ENCODE measurements around the gene SEPTIN8. TPM values are rescaled to one million over a fixed set of nuclear protein-coding genes. Genes with fewer than 3 reads are reported as not detected.

Gene SEPTIN8
- polyA plus RNA-seq, 2 of the 4 experiments (the other 2 are of a cell fraction), result 20.8 to 29.2 TPM

DNA sequence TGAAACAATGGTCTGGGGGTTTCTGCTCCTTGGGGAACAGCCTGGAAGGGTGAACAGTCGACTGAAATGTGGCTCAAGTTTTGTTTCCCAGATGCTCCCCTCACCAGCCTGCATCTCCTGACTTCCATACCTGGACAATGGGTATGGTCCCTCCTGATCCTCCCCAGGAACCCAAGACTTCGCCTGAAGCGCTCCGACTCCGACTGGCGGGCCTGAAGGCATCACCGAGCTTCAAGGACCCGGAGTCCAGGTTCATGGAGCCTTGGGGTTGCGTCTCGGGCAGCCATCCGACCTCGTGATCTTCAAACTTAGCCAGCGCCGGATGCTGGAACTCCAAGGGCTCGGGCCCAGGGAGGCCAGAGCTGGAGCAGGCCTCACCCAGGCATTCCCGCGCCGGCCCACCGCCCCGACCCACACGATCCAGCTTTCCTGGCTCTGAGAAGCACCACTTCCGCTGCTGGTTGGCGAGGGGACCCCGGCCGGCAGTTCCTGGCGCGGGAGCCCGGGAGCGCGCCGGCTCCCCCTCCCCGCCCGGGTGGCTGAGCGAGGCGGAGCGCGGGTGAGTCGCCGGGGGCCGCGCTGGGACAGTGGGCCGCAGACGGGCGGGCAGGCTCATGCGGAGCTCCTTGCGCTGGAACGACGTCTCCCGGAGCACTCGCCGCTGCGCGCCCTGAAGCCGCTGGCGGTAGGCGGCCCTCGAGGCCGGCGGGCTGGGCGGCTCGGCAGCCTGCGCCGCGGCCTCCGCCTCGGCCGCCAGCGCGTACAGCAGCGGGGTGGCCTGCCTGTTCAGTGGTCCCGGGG is 48.2 kb upstream of the SEPTIN8 start:
- ChIA-PET POLR2A (no interaction called here), CTCF (interaction anchor here (1.0 to 2.4 kb wide), 10 partner anchors 8 to 438 kb away, joined by 3 to 11 read pairs (median 4); partner anchors contain the start of gene CCNI2)
- Histone ChIP-seq H3K9me3 (no peaks in the 10 kb centered on the region), H3K4me2 (no peak overlapping the region), H3K27ac (no peak overlapping the region), H3K4me1 (peaks cover 3% of the 10 kb centered on the region; the same call in 1 of the 3 replicates), H3K4me3 (no peak overlapping the region)
- FAIRE-seq, result no peak
- no peak for DNase-seq (ENCODE audit: low read depth in 1 of 2, low spot score in 1 of 2)
- no peak for ATAC-seq
- TF ChIP-seq FOSB (CRISPR knock-in tag; IDR thresholded peaks at IDR 0.05), result no peak
- TF ChIP-seq, protein P1, sequence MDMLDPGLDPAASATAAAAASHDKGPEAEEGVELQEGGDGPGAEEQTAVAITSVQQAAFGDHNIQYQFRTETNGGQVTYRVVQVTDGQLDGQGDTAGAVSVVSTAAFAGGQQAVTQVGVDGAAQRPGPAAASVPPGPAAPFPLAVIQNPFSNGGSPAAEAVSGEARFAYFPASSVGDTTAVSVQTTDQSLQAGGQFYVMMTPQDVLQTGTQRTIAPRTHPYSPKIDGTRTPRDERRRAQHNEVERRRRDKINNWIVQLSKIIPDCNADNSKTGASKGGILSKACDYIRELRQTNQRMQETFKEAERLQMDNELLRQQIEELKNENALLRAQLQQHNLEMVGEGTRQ (IDR thresholded peaks at IDR 0.05), result no peak
- TF ChIP-seq RAD21 (conservative IDR thresholded peaks at IDR 0.05 in 1 of 2, IDR thresholded peaks at IDR 0.05 in 1 of 2), result no peak
- no peak for TF ChIP-seq KDM1A (IDR thresholded peaks at IDR 0.05; ENCODE audit: low read depth)
- TF ChIP-seq POLR2AphosphoS2 (conservative IDR thresholded peaks at IDR 0.05; ENCODE audit: low read length), result no peak
- TF ChIP-seq EHMT2 (IDR thresholded peaks at IDR 0.05; ENCODE audit: low read depth), result no peak
- TF ChIP-seq PBX3 (IDR thresholded peaks at IDR 0.05), result no peak
- TF ChIP-seq CTCF (IDR thresholded peaks at IDR 0.05), result no peak
- no peak for TF ChIP-seq ESRRA (IDR thresholded peaks at IDR 0.05; ENCODE audit: borderline replicate concordance, low read length)
- no peak for TF ChIP-seq HEYL (CRISPR knock-in tag; IDR thresholded peaks at IDR 0.05)
- TF ChIP-seq CEBPB (IDR thresholded peaks at IDR 0.05), result no peak
- no peak for TF ChIP-seq MAFK (IDR thresholded peaks at IDR 0.05; ENCODE audit: partially characterized antibody)
- TF ChIP-seq, protein P2, sequence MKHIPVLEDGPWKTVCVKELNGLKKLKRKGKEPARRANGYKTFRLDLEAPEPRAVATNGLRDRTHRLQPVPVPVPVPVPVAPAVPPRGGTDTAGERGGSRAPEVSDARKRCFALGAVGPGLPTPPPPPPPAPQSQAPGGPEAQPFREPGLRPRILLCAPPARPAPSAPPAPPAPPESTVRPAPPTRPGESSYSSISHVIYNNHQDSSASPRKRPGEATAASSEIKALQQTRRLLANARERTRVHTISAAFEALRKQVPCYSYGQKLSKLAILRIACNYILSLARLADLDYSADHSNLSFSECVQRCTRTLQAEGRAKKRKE (CRISPR knock-in tag; IDR thresholded peaks at IDR 0.05; ENCODE audit: low read depth), result no peak
- no peak for TF ChIP-seq ZFP36 (IDR thresholded peaks at IDR 0.05; ENCODE audit: borderline replicate concordance, partially characterized antibody)
- WGBS (ENCODE audit: missing lambda C conversion rate), result 85% methylated on average over 13 of the region's 71 CpGs

GRCh38 chr5:132824426-132824825 is 47.4 kb upstream of the SEPTIN8 start:
- ATAC-seq (no peak), FAIRE-seq (no peak), DNase-seq (ENCODE audit: low read depth in 1 of 2, low spot score in 1 of 2) (no peak)
- Histone ChIP-seq H3K27ac (no peak overlapping the region), H3K4me3 (no peak overlapping the region), H3K4me1 (peaks cover 4% of the 10 kb centered on the region; the same call in 1 of the 3 replicates), H3K4me2 (no peak overlapping the region), H3K9me3 (no peaks in the 10 kb centered on the region)
- 89% methylated on average over 3 of the region's 3 CpGs for WGBS (ENCODE audit: missing lambda C conversion rate)
- ChIA-PET CTCF (interaction anchor here (0.6 to 7.8 kb wide), 11 partner anchors 9 to 463 kb away, joined by 3 to 64 read pairs (median 6); partner anchors contain the start of genes CCNI2, GDF9 and UQCRQ), POLR2A (no interaction called here)
- TF ChIP-seq MAZ (IDR thresholded peaks at IDR 0.05; ENCODE audit: borderline replicate concordance, low read depth, low read length), result no peak

GRCh38 chr5:132823481-132824050 is 46.5 kb upstream of the SEPTIN8 start:
- CTCF ChIA-PET, result interaction anchor here (0.8 to 7.8 kb wide), 11 partner anchors 8 to 437 kb away, joined by 3 to 87 read pairs (median 6); partner anchors contain the start of genes CCNI2, GDF9 and UQCRQ
- H3K4me2 ChIP-seq, result no peak overlapping the region
- ATAC-seq (no peak), DNase-seq (ENCODE audit: low read depth in 1 of 2, low spot score in 1 of 2) (no peak), FAIRE-seq (no peak)
- H3K4me1 ChIP-seq, result 0 out of 3 replicates have a peak, but pooled peaks cover 3% of the 10 kb centered on the region
- H3K4me3 ChIP-seq, result no peak overlapping the region
- no peaks in the 10 kb centered on the region for H3K9me3 ChIP-seq
- POLR2A ChIA-PET, result no interaction called here
- no peak overlapping the region for H3K27ac ChIP-seq
- WGBS (ENCODE audit: missing lambda C conversion rate), result 74% methylated on average over 5 of the region's 7 CpGs
- no peak for TF ChIP-seq NFE2L2 (conservative IDR thresholded peaks at IDR 0.05; ENCODE audit: low read length)
- no peak for TF ChIP-seq RFX5 (IDR thresholded peaks at IDR 0.05)
- no peak for TF ChIP-seq E2F6 (IDR thresholded peaks at IDR 0.05; ENCODE audit: borderline replicate concordance, low read depth)
- TF ChIP-seq EHMT2 (IDR thresholded peaks at IDR 0.05; ENCODE audit: low read depth), result no peak
- TF ChIP-seq RCOR1 (IDR thresholded peaks at IDR 0.05; ENCODE audit: low read depth, low read length), result no peak
- TF ChIP-seq ESRRA (IDR thresholded peaks at IDR 0.05; ENCODE audit: borderline replicate concordance, low read length), result no peak
- TF ChIP-seq, protein P1 (IDR thresholded peaks at IDR 0.05), result no peak
- TF ChIP-seq HMGXB4 (CRISPR knock-in tag; IDR thresholded peaks at IDR 0.05; ENCODE audit: borderline replicate concordance), result no peak
- TF ChIP-seq EHF (CRISPR knock-in tag; IDR thresholded peaks at IDR 0.05), result no peak
- no peak for TF ChIP-seq HOXB5 (CRISPR knock-in tag; IDR thresholded peaks at IDR 0.05)
